ENCODE measurements around the gene SMIM36.

DNA sequence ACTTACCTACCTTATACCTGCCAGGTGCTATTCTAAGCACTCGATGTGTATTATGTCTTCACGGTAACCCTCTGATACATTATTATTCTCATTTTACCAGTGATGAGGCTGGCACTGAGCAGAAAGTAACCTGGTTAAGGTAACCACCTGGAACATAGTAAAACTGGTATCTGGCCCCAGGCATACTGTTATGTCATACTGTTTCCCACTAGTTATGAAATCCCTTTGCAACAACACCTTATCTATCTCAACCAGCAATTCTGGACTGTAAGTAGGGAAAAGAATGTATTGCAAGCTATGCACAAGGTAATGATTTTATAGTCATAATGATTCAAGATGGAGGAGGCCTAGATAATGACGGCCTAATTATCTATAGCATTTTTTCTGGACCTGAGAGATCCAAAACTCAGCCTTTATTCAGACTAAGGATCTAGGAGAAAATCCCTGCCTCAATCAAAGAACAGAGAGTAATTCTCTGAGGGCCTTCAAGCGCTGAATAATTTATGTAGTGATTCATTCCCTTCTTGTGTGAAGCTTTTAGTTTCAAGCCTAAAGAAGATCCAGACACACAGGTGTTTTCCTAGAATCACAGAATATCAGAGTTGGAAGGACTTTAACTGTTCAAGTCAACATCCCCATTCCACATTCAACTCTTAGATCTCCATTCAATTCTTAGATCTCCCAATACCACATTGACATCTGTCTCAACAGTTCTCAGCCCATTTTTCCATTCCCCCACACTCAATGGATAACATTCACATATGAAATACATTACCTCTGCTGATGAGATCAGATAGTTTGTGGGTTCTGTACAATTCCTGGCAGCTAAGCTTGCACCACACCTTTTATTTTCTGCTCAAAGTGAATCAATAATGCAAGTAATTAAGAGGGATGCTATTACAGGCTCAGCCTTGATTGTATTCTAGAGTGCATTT is 74.8 kb downstream of the SMIM36 start:
- TF ChIP-seq POLR2AphosphoS5 (IDR thresholded peaks at IDR 0.05; ENCODE audit: low read depth, low read length): no peak
- TF ChIP-seq, protein P1, sequence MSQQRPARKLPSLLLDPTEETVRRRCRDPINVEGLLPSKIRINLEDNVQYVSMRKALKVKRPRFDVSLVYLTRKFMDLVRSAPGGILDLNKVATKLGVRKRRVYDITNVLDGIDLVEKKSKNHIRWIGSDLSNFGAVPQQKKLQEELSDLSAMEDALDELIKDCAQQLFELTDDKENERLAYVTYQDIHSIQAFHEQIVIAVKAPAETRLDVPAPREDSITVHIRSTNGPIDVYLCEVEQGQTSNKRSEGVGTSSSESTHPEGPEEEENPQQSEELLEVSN (IDR thresholded peaks at IDR 0.05): no peak

Data from H1 (cell line).